ENCODE data around the gene DDX51. TPM values are rescaled to one million over a fixed set of nuclear protein-coding genes. Genes with fewer than 3 reads are reported as not detected.

DDX51 gene
- total RNA-seq, 4 donors from 2014 or later: 9.1 to 12.8 (median 11.3) TPM

DNA sequence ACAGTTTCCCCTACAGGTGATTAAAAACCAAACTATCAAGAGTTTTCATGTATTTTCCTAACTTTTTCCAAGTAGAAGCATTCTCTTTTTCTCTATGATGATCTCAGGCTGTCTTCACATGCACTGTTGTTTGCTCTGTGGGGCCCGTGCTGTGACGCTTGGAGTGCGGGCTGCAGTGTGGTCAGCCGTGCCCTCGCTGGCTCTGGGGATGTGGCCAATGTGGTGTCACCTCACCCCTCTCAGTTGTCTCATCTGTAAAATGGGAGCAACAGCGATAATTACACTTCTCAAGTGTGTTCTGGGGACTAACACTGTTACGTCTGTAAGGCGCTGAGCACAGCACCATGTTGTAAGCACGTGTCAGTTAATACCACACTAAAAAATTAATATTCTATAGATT, 28.6 kb downstream of the DDX51 start:
- no peak overlapping the region for H3K27ac ChIP-seq (replicated peaks in 1 of 4)
- no peak overlapping the region for H3K4me3 ChIP-seq
- DNase-seq (ENCODE audit: extremely low spot score): no peak
- no peaks in the 10 kb centered on the region for H3K27me3 ChIP-seq
- no peak for TF ChIP-seq POLR2AphosphoS5 (IDR thresholded peaks at IDR 0.05)
- TF ChIP-seq, protein P1, sequence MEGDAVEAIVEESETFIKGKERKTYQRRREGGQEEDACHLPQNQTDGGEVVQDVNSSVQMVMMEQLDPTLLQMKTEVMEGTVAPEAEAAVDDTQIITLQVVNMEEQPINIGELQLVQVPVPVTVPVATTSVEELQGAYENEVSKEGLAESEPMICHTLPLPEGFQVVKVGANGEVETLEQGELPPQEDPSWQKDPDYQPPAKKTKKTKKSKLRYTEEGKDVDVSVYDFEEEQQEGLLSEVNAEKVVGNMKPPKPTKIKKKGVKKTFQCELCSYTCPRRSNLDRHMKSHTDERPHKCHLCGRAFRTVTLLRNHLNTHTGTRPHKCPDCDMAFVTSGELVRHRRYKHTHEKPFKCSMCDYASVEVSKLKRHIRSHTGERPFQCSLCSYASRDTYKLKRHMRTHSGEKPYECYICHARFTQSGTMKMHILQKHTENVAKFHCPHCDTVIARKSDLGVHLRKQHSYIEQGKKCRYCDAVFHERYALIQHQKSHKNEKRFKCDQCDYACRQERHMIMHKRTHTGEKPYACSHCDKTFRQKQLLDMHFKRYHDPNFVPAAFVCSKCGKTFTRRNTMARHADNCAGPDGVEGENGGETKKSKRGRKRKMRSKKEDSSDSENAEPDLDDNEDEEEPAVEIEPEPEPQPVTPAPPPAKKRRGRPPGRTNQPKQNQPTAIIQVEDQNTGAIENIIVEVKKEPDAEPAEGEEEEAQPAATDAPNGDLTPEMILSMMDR (IDR thresholded peaks at IDR 0.05): no peak
- TF ChIP-seq POLR2A (IDR thresholded peaks at IDR 0.05; ENCODE audit: low read depth): no peak
- TF ChIP-seq EP300 (IDR thresholded peaks at IDR 0.05): no peak
- peaks cover 28 to 95% (median 79%) of the 10 kb centered on the region in 4 donors for H3K36me3 ChIP-seq
- H3K4me1 ChIP-seq: no peaks in the 10 kb centered on the region
- intact Hi-C loops (cut with DNase I): no loop called here
- WGBS: 97% methylated on average over 9 of the region's 9 CpGs
- no peaks in the 10 kb centered on the region for H3K9me3 ChIP-seq

DNA sequence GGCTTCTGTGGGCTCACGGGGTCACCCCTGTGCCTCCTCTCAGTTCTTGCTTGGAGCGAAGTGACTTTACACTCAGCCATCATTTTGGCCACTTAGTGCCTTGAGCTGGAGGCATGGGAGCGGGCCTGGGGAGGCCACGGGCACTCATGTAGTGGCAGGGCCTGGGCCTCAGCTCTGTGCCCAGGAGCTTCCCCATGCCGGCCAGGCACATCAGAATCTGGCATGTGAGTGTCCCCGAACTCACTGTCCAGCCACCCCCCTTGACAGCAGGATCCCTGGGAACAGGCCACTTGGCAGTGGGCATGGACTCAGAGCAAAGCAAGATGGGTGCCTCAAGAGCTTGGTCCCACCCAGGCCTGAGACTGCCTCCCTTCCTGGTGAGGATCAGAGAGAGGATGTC, 29.5 kb downstream of the DDX51 start:
- Histone ChIP-seq H3K4me3 (no peak overlapping the region), H3K27me3 (no peaks in the 10 kb centered on the region), H3K4me1 (no peaks in the 10 kb centered on the region), H3K36me3 (peaks cover 36 to 95% (median 82%) of the 10 kb centered on the region in 4 donors), H3K27ac (replicated peaks in 1 of 4) (no peak overlapping the region), H3K9me3 (no peaks in the 10 kb centered on the region)
- WGBS: 89% methylated on average over 6 of the region's 6 CpGs
- intact Hi-C loops (cut with DNase I): no loop called here
- no peak for TF ChIP-seq POLR2A (IDR thresholded peaks at IDR 0.05; ENCODE audit: low read depth)
- no peak for DNase-seq (ENCODE audit: extremely low spot score)

DNA sequence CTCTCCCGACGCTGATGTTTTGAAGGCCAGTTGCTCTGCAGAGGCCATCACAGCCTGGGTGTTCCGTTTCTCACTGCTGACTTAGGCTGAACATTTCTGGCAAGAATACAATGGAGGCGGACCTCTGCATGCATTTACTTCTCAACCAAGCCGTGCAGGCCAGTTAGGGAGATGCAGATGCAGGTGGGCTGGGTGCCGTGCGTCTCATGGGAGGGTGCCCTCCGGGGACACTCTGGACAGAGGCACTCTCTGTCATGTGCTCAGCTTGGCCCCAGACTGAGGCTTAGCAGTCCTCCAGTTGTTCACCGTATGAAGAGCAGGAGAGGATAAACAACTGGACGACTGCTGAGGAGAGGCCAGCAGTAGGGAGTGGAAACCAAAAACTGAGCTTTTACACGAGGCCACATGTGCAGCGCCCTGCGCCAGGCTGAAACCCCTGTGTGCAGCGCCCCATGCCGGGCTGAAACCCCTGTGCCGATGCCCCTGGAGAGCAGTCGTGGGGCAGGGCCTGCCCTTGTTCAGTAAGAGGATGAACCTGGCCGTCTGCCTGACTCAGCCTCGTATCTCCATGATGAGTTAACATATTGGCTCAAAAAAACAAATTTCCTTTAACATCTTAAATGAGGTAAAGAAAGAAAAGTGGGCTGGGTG, 32.3 kb downstream of the DDX51 start:
- intact Hi-C loops (cut with DNase I): no loop called here
- WGBS: 84% methylated on average over 19 of the region's 19 CpGs
- H3K27ac ChIP-seq (replicated peaks in 1 of 4): no peak overlapping the region
- peaks cover 48 to 96% (median 74%) of the 10 kb centered on the region in 4 donors for H3K36me3 ChIP-seq
- TF ChIP-seq EP300 (IDR thresholded peaks at IDR 0.05): no peak
- TF ChIP-seq, protein P1 (IDR thresholded peaks at IDR 0.05): no peak
- no peak for TF ChIP-seq POLR2AphosphoS5 (IDR thresholded peaks at IDR 0.05)
- TF ChIP-seq POLR2A (IDR thresholded peaks at IDR 0.05; ENCODE audit: low read depth): no peak
- DNase-seq (ENCODE audit: extremely low spot score): no peak
- no peaks in the 10 kb centered on the region for H3K9me3 ChIP-seq
- no peaks in the 10 kb centered on the region for H3K27me3 ChIP-seq
- no peaks in the 10 kb centered on the region for H3K4me1 ChIP-seq
- no peak overlapping the region for H3K4me3 ChIP-seq

DNA sequence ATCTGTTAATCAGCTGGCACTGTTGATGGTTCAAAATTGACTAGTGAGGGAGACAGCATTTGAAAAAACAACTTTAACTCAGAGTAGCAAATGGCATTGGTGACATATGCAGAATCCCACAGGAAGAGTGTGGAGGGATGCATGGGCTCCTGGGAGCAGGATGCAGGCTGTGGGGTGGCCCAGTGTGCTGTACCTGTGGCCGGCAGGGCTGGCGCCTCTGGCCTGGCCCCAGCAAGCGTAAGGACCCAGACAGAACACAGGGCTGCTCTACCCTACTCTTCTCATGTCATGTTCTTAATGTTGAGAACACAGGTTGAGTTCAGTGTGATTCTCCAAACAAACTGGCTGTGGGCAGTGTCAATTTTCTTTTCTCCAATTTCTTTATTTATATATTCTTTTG, 33.4 kb downstream of the DDX51 start:
- H3K9me3 ChIP-seq: no peaks in the 10 kb centered on the region
- no peaks in the 10 kb centered on the region for H3K27me3 ChIP-seq
- peaks cover 46 to 96% (median 67%) of the 10 kb centered on the region in 4 donors for H3K36me3 ChIP-seq
- no peak for DNase-seq (ENCODE audit: extremely low spot score)
- H3K4me3 ChIP-seq: no peak overlapping the region
- 100% methylated on average over 3 of the region's 3 CpGs for WGBS
- no peak for TF ChIP-seq POLR2A (IDR thresholded peaks at IDR 0.05; ENCODE audit: low read depth)
- TF ChIP-seq, protein P1 (IDR thresholded peaks at IDR 0.05): no peak
- no peak for TF ChIP-seq POLR2AphosphoS5 (IDR thresholded peaks at IDR 0.05)
- TF ChIP-seq EP300 (IDR thresholded peaks at IDR 0.05): no peak
- intact Hi-C loops (cut with DNase I): no loop called here
- no peaks in the 10 kb centered on the region for H3K4me1 ChIP-seq
- no peak overlapping the region for H3K27ac ChIP-seq (replicated peaks in 1 of 4)

DNA sequence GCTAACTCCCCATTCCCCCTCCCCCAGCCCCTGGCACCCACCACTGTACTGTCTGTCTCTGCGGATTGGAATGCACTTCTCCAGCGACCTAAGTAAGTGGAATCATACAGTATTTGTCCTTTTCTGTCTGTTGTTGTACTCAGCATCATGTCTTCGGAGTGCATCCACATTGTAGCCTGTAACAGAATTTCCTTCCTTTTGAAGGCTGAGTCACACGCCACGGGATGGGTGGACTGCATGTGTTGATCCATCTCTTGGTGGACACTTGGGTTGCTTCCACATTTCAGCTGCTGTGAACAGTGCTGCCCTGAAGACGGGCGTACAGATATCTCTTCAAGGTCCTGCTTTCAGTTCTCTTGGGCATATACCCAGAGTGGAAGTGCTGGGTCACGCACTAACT, 34.4 kb downstream of the DDX51 start:
- no peaks in the 10 kb centered on the region for H3K4me1 ChIP-seq
- intact Hi-C loops (cut with DNase I): no loop called here
- whole genome bisulfite sequencing: 91% methylated on average over 8 of the region's 8 CpGs
- no peak overlapping the region for H3K27ac ChIP-seq (replicated peaks in 1 of 4)
- H3K36me3 ChIP-seq: peaks cover 36 to 95% (median 65%) of the 10 kb centered on the region in 4 donors
- DNase-seq (ENCODE audit: extremely low spot score): no peak
- no peaks in the 10 kb centered on the region for H3K9me3 ChIP-seq
- H3K4me3 ChIP-seq: no peak overlapping the region
- H3K27me3 ChIP-seq: no peaks in the 10 kb centered on the region
- no peak for TF ChIP-seq POLR2AphosphoS5 (IDR thresholded peaks at IDR 0.05)
- no peak for TF ChIP-seq EP300 (IDR thresholded peaks at IDR 0.05)
- TF ChIP-seq POLR2A (IDR thresholded peaks at IDR 0.05; ENCODE audit: low read depth): no peak
- TF ChIP-seq, protein P1 (IDR thresholded peaks at IDR 0.05): no peak

Data from esophagus muscularis mucosa (tissue), 4 donors.